GM23338 (cell line): ENCODE data around the gene PDZD11.

ENCODE experiments used
- EZH2 ChIP-seq: fragments of 200-600 bp; sonication (generic); IDR thresholded peaks from one replicate; pipeline ENCODE4 v1.8.0; 2017; ENCODE audit warnings: antibody characterized with exemption, mild to moderate bottlenecking, low read depth; ENCODE audit not compliant: unreplicated experiment
- EZH2phosphoT487 ChIP-seq: fragments of 200-600 bp; sonication (generic); IDR thresholded peaks from one replicate; pipeline ENCODE4 v1.8.1; 2018; ENCODE audit warnings: antibody characterized with exemption; ENCODE audit not compliant: unreplicated experiment
- TF ChIP-seq, protein P1 (sequence below), 2 experiments: fragments of 200-600 bp in 1 of 2; sonication (generic) in 1 of 2; conservative IDR thresholded peaks; 2 replicates each; pipeline versions ENCODE4 v1.5.1 to v1.6.1; 2016 to 2017; ENCODE audit warnings: antibody characterized with exemption in 2 of 2, low read depth in 2 of 2, mild to moderate bottlenecking in 2 of 2, moderate library complexity in 1 of 2

DNA sequence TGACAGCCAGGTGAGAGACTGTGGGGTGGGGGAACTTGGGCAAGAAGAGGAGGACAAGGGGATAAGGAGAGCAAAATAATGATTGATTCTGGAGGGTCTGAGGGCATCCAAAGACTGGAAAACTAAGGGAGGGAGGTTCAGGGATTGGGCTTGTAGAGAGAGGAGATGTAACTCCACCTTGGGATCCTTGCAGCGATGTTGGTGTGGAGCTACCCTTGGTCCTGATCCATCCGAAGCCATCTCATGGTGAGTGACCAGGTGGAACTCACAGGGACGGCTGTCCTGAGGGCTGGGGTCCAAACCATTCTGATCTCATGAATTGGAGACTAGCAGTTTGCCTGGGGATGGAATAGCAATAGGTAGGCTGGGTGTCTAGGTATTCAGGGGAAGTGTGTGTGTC is 9.2 kb downstream of the PDZD11 start:
- TF ChIP-seq EZH2: no peak
- TF ChIP-seq, protein P1, sequence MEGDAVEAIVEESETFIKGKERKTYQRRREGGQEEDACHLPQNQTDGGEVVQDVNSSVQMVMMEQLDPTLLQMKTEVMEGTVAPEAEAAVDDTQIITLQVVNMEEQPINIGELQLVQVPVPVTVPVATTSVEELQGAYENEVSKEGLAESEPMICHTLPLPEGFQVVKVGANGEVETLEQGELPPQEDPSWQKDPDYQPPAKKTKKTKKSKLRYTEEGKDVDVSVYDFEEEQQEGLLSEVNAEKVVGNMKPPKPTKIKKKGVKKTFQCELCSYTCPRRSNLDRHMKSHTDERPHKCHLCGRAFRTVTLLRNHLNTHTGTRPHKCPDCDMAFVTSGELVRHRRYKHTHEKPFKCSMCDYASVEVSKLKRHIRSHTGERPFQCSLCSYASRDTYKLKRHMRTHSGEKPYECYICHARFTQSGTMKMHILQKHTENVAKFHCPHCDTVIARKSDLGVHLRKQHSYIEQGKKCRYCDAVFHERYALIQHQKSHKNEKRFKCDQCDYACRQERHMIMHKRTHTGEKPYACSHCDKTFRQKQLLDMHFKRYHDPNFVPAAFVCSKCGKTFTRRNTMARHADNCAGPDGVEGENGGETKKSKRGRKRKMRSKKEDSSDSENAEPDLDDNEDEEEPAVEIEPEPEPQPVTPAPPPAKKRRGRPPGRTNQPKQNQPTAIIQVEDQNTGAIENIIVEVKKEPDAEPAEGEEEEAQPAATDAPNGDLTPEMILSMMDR (conservative IDR thresholded peaks at IDR 0.05; ENCODE audit: low read depth in 2 of 2): no peak
- TF ChIP-seq EZH2phosphoT487: no peak
